Panc1 (cell line): ENCODE data around the gene CCDC40. TPM values are rescaled to one million over a fixed set of nuclear protein-coding genes. Genes with fewer than 3 reads are reported as not detected.

Source experiments
- ATAC-seq: fragments of 200-7000 bp; cut with Tn5 transposase; 2 replicates; pipeline ENCODE4 v1.9.1; 2020; ENCODE audit warnings: mild to moderate bottlenecking, moderate library complexity
- BruUV-seq: library from RNA; stranded (reverse); fragments of 400-500 nt; replicated peaks from 2 replicates; lab custom pipeline; 2021; lab: Mats Ljungman, UMichigan
- CTCF ChIA-PET: fragments of 300-600 bp; sonication (Branson Sonifier 250); formaldehyde crosslinking; loops from one replicate; lab custom pipeline; 2022; ENCODE audit warnings: antibody characterized with exemption; lab: Charles Lee
- POLR2A ChIA-PET: fragments of 300-600 bp; sonication (Branson Sonifier 250); formaldehyde crosslinking; loops from one replicate; lab custom pipeline; 2022; ENCODE audit warnings: antibody characterized with exemption; lab: Charles Lee
- DNase-seq: peaks from one replicate; pipeline ENCODE4 v3.0.0-alpha.2; 2010; ENCODE audit warnings: low read depth, low spot score
- H3K27ac ChIP-seq: 2 replicates; pipeline ENCODE4 v1.5.1; 2011; ENCODE audit warnings: mild to moderate bottlenecking, low read length, inconsistent platforms
- H3K27me3 ChIP-seq: fragments of 200-500 bp; sonication (Bioruptor generic); 2 replicates; pipeline ENCODE4 v1.6.0; 2014; ENCODE audit warnings: low read length, inconsistent platforms; ENCODE audit not compliant: control insufficient read depth, insufficient read depth
- H3K36me3 ChIP-seq: fragments of 200-500 bp; sonication (Bioruptor generic); 2 replicates; pipeline ENCODE4 v1.5.1; 2014; ENCODE audit warnings: inconsistent platforms, mild to moderate bottlenecking, low read length, moderate library complexity; ENCODE audit not compliant: control insufficient read depth, insufficient read depth
- H3K4me1 ChIP-seq: 2 replicates; pipeline ENCODE4 v1.5.1; 2011; ENCODE audit warnings: inconsistent platforms, mild to moderate bottlenecking, low read length, moderate library complexity; ENCODE audit not compliant: control insufficient read depth, insufficient read depth
- H3K4me3 ChIP-seq, 2 experiments: 2 replicates each; pipeline ENCODE4 v1.5.1; 2011 to 2012; ENCODE audit warnings: low read depth in 2 of 2, low read length in 2 of 2, mild to moderate bottlenecking in 2 of 2, inconsistent platforms in 1 of 2, moderate library complexity in 1 of 2
- H3K9me3 ChIP-seq: fragments of 200-500 bp; sonication (Bioruptor generic); 2 replicates; pipeline ENCODE4 v1.5.1; 2014; ENCODE audit warnings: low read depth, mild to moderate bottlenecking, inconsistent platforms, low read length, moderate library complexity; ENCODE audit not compliant: control insufficient read depth, insufficient read depth
- POLR2AphosphoS5 ChIP-seq: IDR thresholded peaks from 2 replicates; pipeline ENCODE4 v1.6.1; 2012; ENCODE audit warnings: mild to moderate bottlenecking, low read depth, low read length, moderate library complexity
- SIN3A ChIP-seq: IDR thresholded peaks from 2 replicates; pipeline ENCODE4 v1.6.1; 2012; ENCODE audit warnings: low read depth, mild to moderate bottlenecking, low read length, moderate library complexity, borderline replicate concordance; ENCODE audit not compliant: insufficient read depth
- TCF7L2 ChIP-seq: IDR thresholded peaks from 2 replicates; pipeline ENCODE4 v1.6.1; 2011; ENCODE audit warnings: mild to moderate bottlenecking, low read depth, low read length, inconsistent platforms
- in situ Hi-C: cut with HindIII; loops from 2 replicates; pipeline ENCODE4 v1.10.0; 2016; ENCODE audit warnings: low sequenced_read_pairs, low pct_unique_long_range_greater_than_20kb
- intact Hi-C: fragments of 100-400 bp; cut with micrococcal nuclease; formaldehyde crosslinking; loops from one replicate; pipeline ENCODE4 v1.10.0; 2022; ENCODE audit not compliant: unreplicated experiment
- total RNA-seq: library from RNA; stranded (reverse); gene quantifications from one replicate; pipeline ENCODE4 v1.2.1, GENCODE V29; 2021; ENCODE audit not compliant: unreplicated experiment
- TF ChIP-seq, protein P1 (sequence below), 2 experiments: IDR thresholded peaks; 2 replicates each; pipeline ENCODE4 v1.6.1; 2011 to 2012; ENCODE audit warnings: low read depth in 2 of 2, control low read depth in 1 of 2, low read length in 1 of 2, mild to moderate bottlenecking in 1 of 2, moderate library complexity in 1 of 2; ENCODE audit not compliant: insufficient read depth in 1 of 2
- TF ChIP-seq, protein P2 (sequence below): fragments of 450-650 bp; IDR thresholded peaks from 2 replicates; pipeline ENCODE4 v1.5.1; 2017; ENCODE audit warnings: mild to moderate bottlenecking

The CCDC40 gene
- total RNA-seq, 1 experiment from 2014 or later = 18.0 TPM

DNA sequence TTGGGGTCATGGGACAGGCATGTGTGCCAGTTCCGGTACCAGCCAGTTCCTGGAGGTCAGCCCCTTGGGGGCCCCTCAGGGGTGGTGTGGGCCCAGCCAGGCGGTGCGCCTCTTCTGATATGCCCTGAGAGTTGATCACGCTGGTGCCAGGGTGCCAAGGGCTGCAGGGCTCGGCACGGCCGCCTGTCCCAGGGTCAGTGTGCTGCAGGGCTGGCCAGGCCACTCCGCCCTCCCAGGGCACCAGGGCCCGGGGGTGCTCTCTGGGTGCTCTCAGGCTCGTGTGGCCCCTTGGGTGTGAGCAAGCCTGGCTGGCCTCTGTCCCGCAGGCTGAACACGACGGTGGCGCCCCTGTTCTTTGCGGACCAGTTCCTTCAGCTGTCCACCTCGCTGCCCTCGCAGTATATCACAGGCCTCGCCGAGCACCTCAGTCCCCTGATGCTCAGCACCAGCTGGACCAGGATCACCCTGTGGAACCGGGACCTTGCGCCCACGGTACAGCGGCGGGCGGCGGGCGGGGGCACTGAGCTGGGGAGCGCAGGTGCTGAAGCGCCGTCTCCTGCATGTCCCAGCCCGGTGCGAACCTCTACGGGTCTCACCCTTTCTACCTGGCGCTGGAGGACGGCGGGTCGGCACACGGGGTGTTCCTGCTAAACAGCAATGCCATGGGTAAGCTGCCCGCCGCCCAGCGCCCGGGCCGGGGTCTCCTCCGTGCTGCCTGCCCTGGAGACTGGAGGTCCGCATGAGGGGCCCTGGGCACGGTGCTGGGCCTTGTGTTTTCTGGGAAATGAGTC is 71.0 kb downstream of the CCDC40 start (continued):
- TF ChIP-seq SIN3A = no peak

DNA sequence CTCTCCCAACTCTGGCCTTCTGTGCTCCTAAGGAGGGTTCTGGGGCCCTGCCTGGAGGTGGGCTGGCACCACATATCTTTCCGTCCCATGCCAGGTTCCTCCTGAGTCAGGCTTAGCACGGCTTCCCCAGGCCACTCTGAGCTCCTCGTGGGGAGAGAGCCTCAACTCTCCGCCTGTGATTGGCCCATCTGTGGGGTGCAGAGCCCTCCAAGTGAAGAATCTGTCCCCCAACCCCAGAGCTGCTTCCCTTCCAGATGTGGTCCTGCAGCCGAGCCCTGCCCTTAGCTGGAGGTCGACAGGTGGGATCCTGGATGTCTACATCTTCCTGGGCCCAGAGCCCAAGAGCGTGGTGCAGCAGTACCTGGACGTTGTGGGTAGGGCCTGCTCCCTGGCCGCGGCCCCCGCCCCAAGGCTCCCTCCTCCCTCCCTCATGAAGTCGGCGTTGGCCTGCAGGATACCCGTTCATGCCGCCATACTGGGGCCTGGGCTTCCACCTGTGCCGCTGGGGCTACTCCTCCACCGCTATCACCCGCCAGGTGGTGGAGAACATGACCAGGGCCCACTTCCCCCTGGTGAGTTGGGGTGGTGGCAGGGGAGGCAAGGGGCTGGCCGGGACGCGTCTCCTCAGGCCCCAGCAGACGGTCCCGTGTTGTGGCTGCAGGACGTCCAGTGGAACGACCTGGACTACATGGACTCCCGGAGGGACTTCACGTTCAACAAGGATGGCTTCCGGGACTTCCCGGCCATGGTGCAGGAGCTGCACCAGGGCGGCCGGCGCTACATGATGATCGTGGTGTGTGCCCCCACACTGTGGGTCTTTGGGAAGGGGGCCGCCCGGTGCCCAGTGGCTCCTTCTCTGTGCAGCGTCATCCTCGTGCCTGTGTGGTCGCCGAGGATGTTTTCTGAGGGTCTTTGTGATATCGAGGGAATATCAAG is 71.9 kb downstream of the CCDC40 start:
- BruUV-seq = no TSS peak
- Histone ChIP-seq H3K27ac (no peak overlapping the region), H3K9me3 (no peaks in the 10 kb centered on the region), H3K4me1 (no peaks in the 10 kb centered on the region; the same call in 1 of the 2 replicates), H3K27me3 (no peaks in the 10 kb centered on the region), H3K4me3 (no peak overlapping the region), H3K36me3 (no peaks in the 10 kb centered on the region)
- DNase-seq = no peak
- POLR2A ChIA-PET = no interaction called here
- CTCF ChIA-PET = no interaction called here
- in situ Hi-C loops (no loop called here), intact Hi-C loops (no loop called here)
- no peak for ATAC-seq
- TF ChIP-seq TCF7L2 (no peak), POLR2AphosphoS5 (no peak)
- TF ChIP-seq, protein P1, sequence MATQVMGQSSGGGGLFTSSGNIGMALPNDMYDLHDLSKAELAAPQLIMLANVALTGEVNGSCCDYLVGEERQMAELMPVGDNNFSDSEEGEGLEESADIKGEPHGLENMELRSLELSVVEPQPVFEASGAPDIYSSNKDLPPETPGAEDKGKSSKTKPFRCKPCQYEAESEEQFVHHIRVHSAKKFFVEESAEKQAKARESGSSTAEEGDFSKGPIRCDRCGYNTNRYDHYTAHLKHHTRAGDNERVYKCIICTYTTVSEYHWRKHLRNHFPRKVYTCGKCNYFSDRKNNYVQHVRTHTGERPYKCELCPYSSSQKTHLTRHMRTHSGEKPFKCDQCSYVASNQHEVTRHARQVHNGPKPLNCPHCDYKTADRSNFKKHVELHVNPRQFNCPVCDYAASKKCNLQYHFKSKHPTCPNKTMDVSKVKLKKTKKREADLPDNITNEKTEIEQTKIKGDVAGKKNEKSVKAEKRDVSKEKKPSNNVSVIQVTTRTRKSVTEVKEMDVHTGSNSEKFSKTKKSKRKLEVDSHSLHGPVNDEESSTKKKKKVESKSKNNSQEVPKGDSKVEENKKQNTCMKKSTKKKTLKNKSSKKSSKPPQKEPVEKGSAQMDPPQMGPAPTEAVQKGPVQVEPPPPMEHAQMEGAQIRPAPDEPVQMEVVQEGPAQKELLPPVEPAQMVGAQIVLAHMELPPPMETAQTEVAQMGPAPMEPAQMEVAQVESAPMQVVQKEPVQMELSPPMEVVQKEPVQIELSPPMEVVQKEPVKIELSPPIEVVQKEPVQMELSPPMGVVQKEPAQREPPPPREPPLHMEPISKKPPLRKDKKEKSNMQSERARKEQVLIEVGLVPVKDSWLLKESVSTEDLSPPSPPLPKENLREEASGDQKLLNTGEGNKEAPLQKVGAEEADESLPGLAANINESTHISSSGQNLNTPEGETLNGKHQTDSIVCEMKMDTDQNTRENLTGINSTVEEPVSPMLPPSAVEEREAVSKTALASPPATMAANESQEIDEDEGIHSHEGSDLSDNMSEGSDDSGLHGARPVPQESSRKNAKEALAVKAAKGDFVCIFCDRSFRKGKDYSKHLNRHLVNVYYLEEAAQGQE (IDR thresholded peaks at IDR 0.05; ENCODE audit: insufficient read depth in 1 of 2, low read depth in 2 of 2, low read length in 1 of 2) = no peak
- TF ChIP-seq, protein P2, sequence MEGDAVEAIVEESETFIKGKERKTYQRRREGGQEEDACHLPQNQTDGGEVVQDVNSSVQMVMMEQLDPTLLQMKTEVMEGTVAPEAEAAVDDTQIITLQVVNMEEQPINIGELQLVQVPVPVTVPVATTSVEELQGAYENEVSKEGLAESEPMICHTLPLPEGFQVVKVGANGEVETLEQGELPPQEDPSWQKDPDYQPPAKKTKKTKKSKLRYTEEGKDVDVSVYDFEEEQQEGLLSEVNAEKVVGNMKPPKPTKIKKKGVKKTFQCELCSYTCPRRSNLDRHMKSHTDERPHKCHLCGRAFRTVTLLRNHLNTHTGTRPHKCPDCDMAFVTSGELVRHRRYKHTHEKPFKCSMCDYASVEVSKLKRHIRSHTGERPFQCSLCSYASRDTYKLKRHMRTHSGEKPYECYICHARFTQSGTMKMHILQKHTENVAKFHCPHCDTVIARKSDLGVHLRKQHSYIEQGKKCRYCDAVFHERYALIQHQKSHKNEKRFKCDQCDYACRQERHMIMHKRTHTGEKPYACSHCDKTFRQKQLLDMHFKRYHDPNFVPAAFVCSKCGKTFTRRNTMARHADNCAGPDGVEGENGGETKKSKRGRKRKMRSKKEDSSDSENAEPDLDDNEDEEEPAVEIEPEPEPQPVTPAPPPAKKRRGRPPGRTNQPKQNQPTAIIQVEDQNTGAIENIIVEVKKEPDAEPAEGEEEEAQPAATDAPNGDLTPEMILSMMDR = no peak

DNA sequence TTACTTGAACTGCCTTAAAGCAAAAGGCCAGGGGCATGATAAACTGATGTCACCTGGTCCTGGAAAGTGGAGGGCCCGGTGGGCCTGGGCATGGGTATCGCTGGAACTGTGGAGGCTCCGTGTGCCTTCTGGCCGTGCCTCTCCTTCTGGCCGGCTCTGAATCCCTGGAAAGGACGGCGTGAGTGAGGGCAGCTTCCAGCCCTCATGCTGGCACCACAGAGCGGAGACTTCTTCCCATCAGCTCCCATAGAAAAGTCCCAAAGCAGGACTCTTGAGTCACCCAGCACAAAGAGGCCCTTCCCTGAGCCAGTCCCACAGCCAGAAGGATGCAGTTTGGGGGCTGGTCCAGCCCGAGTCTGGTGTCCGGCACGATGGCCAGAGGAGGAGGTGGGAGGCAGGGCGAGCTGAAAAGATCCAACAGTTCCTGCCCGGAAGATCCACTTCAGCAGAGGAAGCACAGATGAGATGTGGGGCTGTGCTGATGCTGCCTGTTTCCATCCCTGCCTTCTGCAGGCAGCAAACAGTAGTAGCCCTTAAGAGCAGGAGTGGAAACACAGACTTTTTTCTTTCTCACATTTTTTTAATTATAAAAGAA is 72.7 kb downstream of the CCDC40 start:
- ChIA-PET CTCF (no interaction called here), POLR2A (no interaction called here)
- ATAC-seq (no peak), DNase-seq (no peak)
- in situ Hi-C loops (no loop called here), intact Hi-C loops (no loop called here)
- no peak overlapping the region for H3K4me3 ChIP-seq
- no peak overlapping the region for H3K27ac ChIP-seq
- no peaks in the 10 kb centered on the region for H3K27me3 ChIP-seq
- H3K9me3 ChIP-seq = no peaks in the 10 kb centered on the region
- no peaks in the 10 kb centered on the region; the same call in 1 of the 2 replicates for H3K4me1 ChIP-seq
- no peaks in the 10 kb centered on the region for H3K36me3 ChIP-seq
- BruUV-seq = no TSS peak
- TF ChIP-seq TCF7L2 (no peak), POLR2AphosphoS5 (no peak), SIN3A (no peak)
- TF ChIP-seq, protein P1 (IDR thresholded peaks at IDR 0.05; ENCODE audit: insufficient read depth in 1 of 2, low read depth in 2 of 2, low read length in 1 of 2) = no peak
- TF ChIP-seq, protein P2 = no peak
